Gastroesophageal sphincter (tissue), 4 donors: ENCODE measurements around the gene MYL12A. TPM values are rescaled to one million over a fixed set of nuclear protein-coding genes. Genes with fewer than 3 reads are reported as not detected.

ENCODE experiments used
- ATAC-seq: fragments of 150-250 bp; one replicate; pipeline ENCODE4 v1.9.1; 2016; ENCODE audit warnings: mild to moderate bottlenecking, moderate library complexity
- H3K27ac ChIP-seq, 4 donors: fragments of 200-600 bp; sonication (generic) in 3 of 4; 1 replicate in 3 of 4; 2 replicates in 1 of 4; pipeline ENCODE4 v1.5.1; 2016 to 2019
- H3K27me3 ChIP-seq: fragments of 200-600 bp; sonication (generic); one replicate; pipeline ENCODE4 v1.5.1; 2019
- H3K36me3 ChIP-seq, 2 donors: fragments of 200-600 bp; sonication (generic); one replicate each; pipeline ENCODE4 v1.5.1; 2019; ENCODE audit warnings: control low read depth in 1 of 2
- H3K4me1 ChIP-seq, 3 donors: fragments of 200-600 bp; sonication (generic); 1 replicate in 2 of 3; 2 replicates in 1 of 3; pipeline ENCODE4 v1.5.1; 2016 to 2019; ENCODE audit warnings: control low read depth in 2 of 3
- H3K4me3 ChIP-seq, 2 donors: fragments of 200-600 bp; sonication (generic); one replicate each; pipeline ENCODE4 v1.5.1; 2019; ENCODE audit warnings: mild to moderate bottlenecking in 1 of 2, moderate library complexity in 1 of 2
- H3K9me3 ChIP-seq, 3 donors: fragments of 200-600 bp; sonication (generic); one replicate each; pipeline ENCODE4 v1.5.1; 2017 to 2019; ENCODE audit warnings: control low read depth in 2 of 3
- EP300 ChIP-seq: sonication (generic); formaldehyde crosslinking; IDR thresholded peaks from one replicate; pipeline ENCODE4 v1.6.1; 2017; ENCODE audit warnings: antibody characterized with exemption, mild to moderate bottlenecking
- POLR2A ChIP-seq, 2 donors: fragments of 450-650 bp; IDR thresholded peaks; one replicate each; pipeline ENCODE4 v1.6.1; 2017; ENCODE audit warnings: antibody characterized with exemption in 2 of 2, mild to moderate bottlenecking in 2 of 2, moderate library complexity in 1 of 2
- POLR2AphosphoS5 ChIP-seq: sonication (generic); formaldehyde crosslinking; IDR thresholded peaks from one replicate; pipeline ENCODE4 v1.6.1; 2017; ENCODE audit warnings: antibody characterized with exemption
- WGBS, 2 donors: methylation state at CpG; one replicate each; pipeline ENCODE4 v1.1.5; 2018; ENCODE audit warnings: low coverage in 1 of 2; 5-methylcytosine and 5-hydroxymethylcytosine counted together
- total RNA-seq, 4 donors: library from RNA; depleted of rRNA; stranded (reverse); fragments of >200 nt; gene quantifications; one replicate each; pipeline ENCODE4 v1.1.0, GENCODE V29; 2016
- TF ChIP-seq, protein P1 (sequence below), 4 experiments: fragments of 200-600 bp in 2 of 4; fragments of 450-650 bp in 2 of 4; sonication (generic) in 1 of 4; IDR thresholded peaks; one replicate each; pipeline ENCODE4 v1.5.1; 2017 to 2019; ENCODE audit warnings: antibody characterized with exemption in 4 of 4, mild to moderate bottlenecking in 2 of 4, moderate library complexity in 2 of 4

The MYL12A gene
- total RNA-seq, 4 donors from 2014 or later: 193 to 582 (median 307) TPM

GRCh38 chr18:3265564-3266033 lies 18.0 kb downstream of the MYL12A start:
- Histone ChIP-seq H3K27me3 (no peaks in the 10 kb centered on the region), H3K4me3 (no peak overlapping the region), H3K9me3 (no peaks in the 10 kb centered on the region), H3K27ac (no peak overlapping the region), H3K36me3 (no peaks in the 10 kb centered on the region), H3K4me1 (peaks cover 36 to 76% (median 38%) of the 10 kb centered on the region in 3 donors)
- WGBS, 2 donors: 65 to 90% methylated on average over 2 to 3 of the region's 3 CpGs
- TF ChIP-seq, protein P1, sequence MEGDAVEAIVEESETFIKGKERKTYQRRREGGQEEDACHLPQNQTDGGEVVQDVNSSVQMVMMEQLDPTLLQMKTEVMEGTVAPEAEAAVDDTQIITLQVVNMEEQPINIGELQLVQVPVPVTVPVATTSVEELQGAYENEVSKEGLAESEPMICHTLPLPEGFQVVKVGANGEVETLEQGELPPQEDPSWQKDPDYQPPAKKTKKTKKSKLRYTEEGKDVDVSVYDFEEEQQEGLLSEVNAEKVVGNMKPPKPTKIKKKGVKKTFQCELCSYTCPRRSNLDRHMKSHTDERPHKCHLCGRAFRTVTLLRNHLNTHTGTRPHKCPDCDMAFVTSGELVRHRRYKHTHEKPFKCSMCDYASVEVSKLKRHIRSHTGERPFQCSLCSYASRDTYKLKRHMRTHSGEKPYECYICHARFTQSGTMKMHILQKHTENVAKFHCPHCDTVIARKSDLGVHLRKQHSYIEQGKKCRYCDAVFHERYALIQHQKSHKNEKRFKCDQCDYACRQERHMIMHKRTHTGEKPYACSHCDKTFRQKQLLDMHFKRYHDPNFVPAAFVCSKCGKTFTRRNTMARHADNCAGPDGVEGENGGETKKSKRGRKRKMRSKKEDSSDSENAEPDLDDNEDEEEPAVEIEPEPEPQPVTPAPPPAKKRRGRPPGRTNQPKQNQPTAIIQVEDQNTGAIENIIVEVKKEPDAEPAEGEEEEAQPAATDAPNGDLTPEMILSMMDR (IDR thresholded peaks at IDR 0.05): no peak
- TF ChIP-seq EP300 (no peak), POLR2A (IDR thresholded peaks at IDR 0.05) (no peak), POLR2AphosphoS5 (no peak)
- no peak for ATAC-seq

GRCh38 chr18:3266062-3266608 lies 18.5 kb downstream of the MYL12A start:
- H3K27me3 ChIP-seq: no peaks in the 10 kb centered on the region
- no peak for ATAC-seq
- no peak for TF ChIP-seq POLR2AphosphoS5
- TF ChIP-seq, protein P1 (IDR thresholded peaks at IDR 0.05): no peak
- no peak for TF ChIP-seq POLR2A (IDR thresholded peaks at IDR 0.05)
- TF ChIP-seq EP300: no peak
- no peaks in the 10 kb centered on the region for H3K9me3 ChIP-seq
- H3K4me1 ChIP-seq: peaks cover 36 to 72% (median 38%) of the 10 kb centered on the region in 3 donors
- no peaks in the 10 kb centered on the region for H3K36me3 ChIP-seq
- H3K4me3 ChIP-seq: no peak overlapping the region
- 0% methylated on average over 1 of the region's 7 CpGs for WGBS, 2 donors
- no peak overlapping the region for H3K27ac ChIP-seq

GRCh38 chr18:3268306-3268705 lies 20.7 kb downstream of the MYL12A start:
- H3K27ac ChIP-seq: no peak overlapping the region
- H3K4me1 ChIP-seq: peaks cover 36 to 77% (median 38%) of the 10 kb centered on the region in 3 donors
- H3K9me3 ChIP-seq: no peaks in the 10 kb centered on the region
- H3K36me3 ChIP-seq: peaks cover 0 to 7% of the 10 kb centered on the region in 2 donors
- no peak overlapping the region for H3K4me3 ChIP-seq
- no peaks in the 10 kb centered on the region for H3K27me3 ChIP-seq
- no peak for TF ChIP-seq POLR2A (IDR thresholded peaks at IDR 0.05)
- no peak for TF ChIP-seq EP300
- TF ChIP-seq, protein P1 (IDR thresholded peaks at IDR 0.05): no peak
- TF ChIP-seq POLR2AphosphoS5: no peak
- no peak for ATAC-seq

GRCh38 chr18:3269241-3269913 lies 21.8 kb downstream of the MYL12A start:
- 63 to 69% methylated on average over 4 of the region's 4 CpGs for WGBS, 2 donors
- Histone ChIP-seq H3K4me3 (no peak overlapping the region), H3K9me3 (no peaks in the 10 kb centered on the region), H3K27me3 (no peaks in the 10 kb centered on the region), H3K4me1 (peaks cover 25 to 66% (median 29%) of the 10 kb centered on the region in 3 donors), H3K36me3 (peaks cover 0 to 17% of the 10 kb centered on the region in 2 donors), H3K27ac (peak overlapping the region in 1 of 4 donors; percentile 3)
- ATAC-seq: no peak
- TF ChIP-seq POLR2AphosphoS5 (no peak), EP300 (no peak), POLR2A (IDR thresholded peaks at IDR 0.05) (no peak)
- TF ChIP-seq, protein P1 (IDR thresholded peaks at IDR 0.05): no peak

GRCh38 chr18:3269914-3270299 lies 22.3 kb downstream of the MYL12A start:
- ATAC-seq: no peak
- H3K27ac ChIP-seq: no peak overlapping the region
- H3K27me3 ChIP-seq: no peaks in the 10 kb centered on the region
- WGBS, 2 donors: 88 to 100% methylated on average over 1 of the region's 1 CpG
- TF ChIP-seq POLR2A (IDR thresholded peaks at IDR 0.05): no peak
- TF ChIP-seq, protein P1 (IDR thresholded peaks at IDR 0.05): no peak
- no peak for TF ChIP-seq EP300
- TF ChIP-seq POLR2AphosphoS5: no peak
- H3K4me1 ChIP-seq: peaks cover 25 to 61% (median 28%) of the 10 kb centered on the region in 3 donors
- peaks cover 0 to 23% of the 10 kb centered on the region in 2 donors for H3K36me3 ChIP-seq
- H3K9me3 ChIP-seq: no peaks in the 10 kb centered on the region
- no peak overlapping the region for H3K4me3 ChIP-seq
